GM13977 (cell line): ENCODE data around the gene MLLT10.

Experiments
- DNase-seq: peaks from one replicate; pipeline ENCODE4 v3.0.0; 2012; ENCODE audit warnings: low spot score
- CTCF ChIP-seq: IDR thresholded peaks from 2 replicates; pipeline ENCODE4 v1.5.1; 2012; ENCODE audit warnings: mild to moderate bottlenecking, control low read depth; ENCODE audit not compliant: insufficient read depth; ENCODE audit errors: extremely low read depth, missing control alignments
- in situ Hi-C: fragments of 300-500 bp; cut with MboI; formaldehyde crosslinking; loops from one replicate; pipeline ENCODE4 v1.12.0; 2022; ENCODE audit warnings: low sequenced_read_pairs, low pct_unique_long_range_greater_than_20kb, mixed read lengths, inconsistent platforms; ENCODE audit not compliant: unreplicated experiment

MLLT10 gene

GRCh38 chr10:21524526-21525366, 9.3 kb upstream of the MLLT10 start:
- no peak for DNase-seq
- in situ Hi-C loops: no loop called here
- TF ChIP-seq CTCF: no peak

GRCh38 chr10:21525367-21526187, 8.5 kb upstream of the MLLT10 start, which contains the start of gene SKIDA1:
Gene SKIDA1 (minus strand): TSS chr10:21525682. CDS start chr10:21517822, 7,860 bp downstream.
- TF ChIP-seq CTCF: no peak
- in situ Hi-C loops: no loop called here

DNA sequence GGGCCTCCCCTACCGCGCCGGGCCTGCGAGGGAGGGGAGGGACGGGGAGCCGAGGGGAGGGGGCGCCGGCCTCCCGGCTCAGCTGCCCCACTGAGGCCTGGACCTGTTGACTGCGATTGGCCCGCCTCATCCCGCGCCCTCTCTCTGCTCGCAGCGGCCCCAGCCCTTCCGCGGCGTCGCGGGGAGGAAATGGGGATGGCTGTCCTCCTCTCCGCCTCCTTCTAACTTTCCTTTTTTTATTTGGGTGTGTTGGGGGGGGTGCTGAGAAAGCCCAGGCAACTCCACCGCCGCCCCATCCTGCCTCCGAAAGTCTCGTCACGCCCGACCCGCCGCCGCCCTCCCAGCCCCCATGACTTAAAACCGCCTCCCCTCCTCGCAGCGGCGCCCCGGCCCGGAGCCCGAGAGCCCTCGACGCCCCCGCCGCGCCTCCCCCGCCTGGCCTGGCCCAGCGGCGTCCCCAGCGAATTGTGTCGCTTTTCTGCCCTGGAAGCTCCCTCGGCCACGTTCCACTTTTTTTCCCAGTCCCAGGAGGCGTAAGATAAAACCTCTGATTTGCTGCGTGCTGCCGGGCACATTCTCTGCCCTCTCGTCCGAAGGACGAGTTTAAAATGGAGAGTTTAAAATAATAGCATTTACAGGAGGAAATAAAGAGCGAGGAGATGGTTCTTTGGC, 7.7 kb upstream of the MLLT10 start:
- no peak for TF ChIP-seq CTCF
- DNase-seq: peak; percentile 78
- in situ Hi-C loops: no loop called here

More at GRCh38 chr10:21525367-21526187, 8.5 kb upstream of the MLLT10 start, which contains the start of gene SKIDA1:
- peak; percentile 63 for DNase-seq

DNA sequence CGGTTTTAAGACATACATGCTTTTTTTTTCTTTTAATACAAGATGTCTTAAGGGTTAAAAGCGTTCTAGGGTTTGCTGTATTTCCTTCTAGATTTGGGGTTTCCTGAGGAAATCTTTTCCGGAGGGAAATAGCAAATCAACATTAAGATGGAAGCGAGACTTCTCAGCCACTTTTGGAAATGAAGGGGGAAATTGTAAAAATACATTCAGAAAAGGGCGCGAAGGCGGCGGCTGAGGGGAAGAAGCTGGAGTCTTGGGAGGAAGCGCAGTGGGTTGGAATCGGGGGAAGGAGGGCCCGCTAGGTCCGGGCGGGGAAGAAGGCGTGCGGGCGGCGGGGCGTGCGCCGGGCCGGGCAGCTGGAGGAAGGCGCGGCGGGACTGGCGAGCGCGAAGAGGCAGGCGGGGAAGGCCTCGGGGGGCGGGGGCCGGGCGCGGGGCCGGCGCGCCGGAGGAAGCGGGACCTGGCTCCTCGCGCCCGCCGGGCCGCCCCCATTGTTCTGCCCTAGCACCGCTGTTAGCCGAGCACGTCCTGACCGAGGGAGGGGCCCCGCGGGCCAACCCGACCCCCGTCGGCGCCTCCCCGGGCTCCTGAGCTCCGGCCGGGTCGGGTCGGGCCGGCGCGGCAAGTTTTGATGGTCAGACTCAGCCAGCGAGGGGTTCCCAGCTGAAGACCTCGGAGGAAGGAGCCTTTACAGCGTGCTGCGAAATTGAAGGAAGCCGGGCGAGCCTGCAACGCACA, 7.0 kb upstream of the MLLT10 start:
- TF ChIP-seq CTCF: no peak
- DNase-seq: peak; percentile 70
- in situ Hi-C loops: no loop called here

DNA sequence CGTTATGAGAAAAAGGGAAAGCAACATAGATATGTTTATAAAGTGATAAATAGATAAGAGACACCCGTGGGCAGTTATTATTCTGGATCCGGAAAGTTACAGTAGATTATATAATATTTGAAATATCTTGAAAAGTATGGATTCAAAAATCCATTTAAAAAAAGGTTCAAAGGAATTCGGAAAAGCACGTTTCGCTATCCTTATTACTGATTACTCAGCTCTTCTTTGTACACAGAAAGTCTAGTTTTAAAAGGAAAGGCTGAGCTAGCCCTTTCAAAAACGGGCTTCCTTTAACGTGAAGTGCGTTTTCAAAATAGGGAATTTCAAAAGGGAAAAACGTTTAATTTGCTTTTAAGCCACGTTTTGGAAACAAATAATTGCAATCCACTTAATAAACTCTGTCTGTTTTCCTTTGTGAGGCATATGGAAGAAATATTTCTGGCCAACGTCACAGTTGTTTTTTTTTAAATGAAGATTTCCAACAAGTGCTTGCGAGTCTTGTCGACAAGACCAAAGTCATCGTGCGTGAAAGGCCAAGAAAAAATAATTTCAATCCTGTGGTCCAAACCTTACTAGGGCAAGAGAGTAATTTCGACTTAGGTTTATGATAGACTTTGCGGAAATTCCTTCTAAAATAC, 6.3 kb upstream of the MLLT10 start:
- in situ Hi-C loops: no loop called here
- no peak for TF ChIP-seq CTCF
- DNase-seq: no peak
